Activated naive CD8-positive, alpha-beta T cell treated with anti-CD3 and anti-CD28 coated beads for 36 hours (primary cell): Measurements from ENCODE around the gene ABCC4. TPM values are rescaled to one million over a fixed set of nuclear protein-coding genes. Genes with fewer than 3 reads are reported as not detected.

Experiments
- DNase-seq: peaks from one replicate; pipeline ENCODE4 v3.0.0; 2021
- H3K27ac Mint-ChIP-seq: one replicate; pipeline ENCODE4 v1.8.0; 2022; ENCODE audit warnings: mild to moderate bottlenecking, moderate library complexity, mixed read lengths
- H3K27me3 Mint-ChIP-seq: one replicate; pipeline ENCODE4 v1.8.0; 2022; ENCODE audit warnings: mild to moderate bottlenecking, mixed read lengths
- H3K36me3 Mint-ChIP-seq: one replicate; pipeline ENCODE4 v1.8.0; 2021; ENCODE audit warnings: mild to moderate bottlenecking, mixed read lengths
- H3K4me1 Mint-ChIP-seq: one replicate; pipeline ENCODE4 v1.8.0; 2021; ENCODE audit warnings: mixed read lengths
- H3K4me3 Mint-ChIP-seq: one replicate; pipeline ENCODE4 v1.8.0; 2022; ENCODE audit warnings: mild to moderate bottlenecking, moderate library complexity, mixed read lengths
- H3K9me3 Mint-ChIP-seq: one replicate; pipeline ENCODE4 v1.8.0; 2022; ENCODE audit warnings: mixed read lengths
- total RNA-seq, 2 experiments: library from RNA; stranded (reverse); gene quantifications; one replicate each; pipeline ENCODE4 v1.2.3, GENCODE V29; 2021

Gene ABCC4
- total RNA-seq, 2 experiments from 2014 or later: 11.4 to 11.6 TPM

DNA sequence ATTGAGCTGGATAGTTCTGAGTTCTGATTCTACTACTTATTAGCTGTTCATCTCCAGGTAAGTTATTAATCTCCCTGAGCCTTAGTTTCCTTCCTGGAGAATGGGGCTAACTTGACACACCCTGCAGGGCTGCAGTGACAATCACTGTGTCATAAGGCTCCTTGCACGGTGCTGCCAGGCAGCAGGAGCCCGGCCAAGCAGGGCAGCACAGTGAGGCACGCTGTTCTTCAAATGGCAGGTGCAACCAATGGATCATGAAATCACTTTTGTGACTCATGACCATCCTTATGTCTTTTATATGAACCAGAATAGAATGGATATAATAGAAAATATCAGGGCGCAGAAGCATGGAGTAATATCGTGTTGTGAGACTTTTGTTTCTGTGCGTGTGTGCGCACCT, 242.6 kb downstream of the ABCC4 start:
- no peaks in the 10 kb centered on the region for H3K27me3 Mint-ChIP-seq
- H3K36me3 Mint-ChIP-seq: peaks cover 16% of the 10 kb centered on the region
- no peak for DNase-seq
- no peaks in the 10 kb centered on the region for H3K4me1 Mint-ChIP-seq
- H3K27ac Mint-ChIP-seq: no peak overlapping the region
- no peaks in the 10 kb centered on the region for H3K9me3 Mint-ChIP-seq
- H3K4me3 Mint-ChIP-seq: no peak overlapping the region

GRCh38 chr13:95056266-95056665, 245.0 kb downstream of the ABCC4 start:
- Mint-ChIP-seq H3K36me3 (peaks cover 12% of the 10 kb centered on the region), H3K9me3 (no peaks in the 10 kb centered on the region), H3K27me3 (no peaks in the 10 kb centered on the region), H3K27ac (no peak overlapping the region), H3K4me1 (peaks cover under 1% of the 10 kb centered on the region), H3K4me3 (no peak overlapping the region)
- DNase-seq: no peak

DNA sequence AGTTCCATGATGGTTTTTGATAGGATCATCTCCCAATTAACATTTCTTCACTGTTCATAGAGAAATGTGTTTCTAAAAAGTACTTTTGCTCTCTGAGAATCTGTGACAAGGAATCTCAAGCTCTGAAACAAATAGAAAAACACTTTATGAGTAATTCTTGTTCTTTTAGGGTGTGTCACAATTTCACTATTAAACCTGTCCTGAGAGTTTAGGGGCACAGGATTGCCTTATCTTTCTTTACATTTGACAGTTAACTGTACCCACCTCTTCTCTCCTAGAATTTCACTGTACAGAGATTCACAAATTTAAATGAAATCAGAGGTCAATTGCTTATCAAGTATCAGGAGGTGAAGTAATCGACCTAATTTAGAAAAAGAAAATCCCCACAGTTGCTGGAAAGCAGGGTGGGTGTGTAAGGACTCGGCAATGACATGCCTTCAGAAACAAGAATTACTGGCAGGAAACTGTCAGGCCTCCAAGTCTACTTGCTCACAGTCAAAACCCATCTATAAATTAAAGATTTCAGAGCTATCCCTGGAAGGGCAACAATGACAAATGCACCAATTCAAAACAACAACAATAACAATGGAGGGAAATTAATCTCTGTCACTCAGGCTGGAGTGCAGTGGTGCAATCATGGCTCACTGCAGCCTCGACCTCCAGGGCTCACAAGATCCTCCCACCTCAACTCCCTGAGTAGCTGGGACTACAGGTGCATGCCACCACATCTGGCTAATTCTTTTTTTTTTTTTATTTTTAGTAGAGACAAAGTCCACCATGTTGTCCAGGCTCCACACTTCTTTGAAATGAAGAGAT, 250.2 kb downstream of the ABCC4 start:
- H3K27me3 Mint-ChIP-seq: no peaks in the 10 kb centered on the region
- H3K36me3 Mint-ChIP-seq: peaks cover 22% of the 10 kb centered on the region
- peaks cover 18% of the 10 kb centered on the region for H3K4me1 Mint-ChIP-seq
- no peaks in the 10 kb centered on the region for H3K9me3 Mint-ChIP-seq
- no peak overlapping the region for H3K4me3 Mint-ChIP-seq
- H3K27ac Mint-ChIP-seq: peak overlapping the region; percentile 29
- DNase-seq: no peak

- peaks cover 18% of the 10 kb centered on the region for H3K4me1 Mint-ChIP-seq
- no peaks in the 10 kb centered on the region for H3K27me3 Mint-ChIP-seq
- DNase-seq: no peak
- no peak overlapping the region for H3K4me3 Mint-ChIP-seq
- no peaks in the 10 kb centered on the region for H3K9me3 Mint-ChIP-seq
- no peak overlapping the region for H3K27ac Mint-ChIP-seq
- peaks cover 22% of the 10 kb centered on the region for H3K36me3 Mint-ChIP-seq
Measured at GRCh38 chr13:95049772-95050171, 251.5 kb downstream of the ABCC4 start.

DNA sequence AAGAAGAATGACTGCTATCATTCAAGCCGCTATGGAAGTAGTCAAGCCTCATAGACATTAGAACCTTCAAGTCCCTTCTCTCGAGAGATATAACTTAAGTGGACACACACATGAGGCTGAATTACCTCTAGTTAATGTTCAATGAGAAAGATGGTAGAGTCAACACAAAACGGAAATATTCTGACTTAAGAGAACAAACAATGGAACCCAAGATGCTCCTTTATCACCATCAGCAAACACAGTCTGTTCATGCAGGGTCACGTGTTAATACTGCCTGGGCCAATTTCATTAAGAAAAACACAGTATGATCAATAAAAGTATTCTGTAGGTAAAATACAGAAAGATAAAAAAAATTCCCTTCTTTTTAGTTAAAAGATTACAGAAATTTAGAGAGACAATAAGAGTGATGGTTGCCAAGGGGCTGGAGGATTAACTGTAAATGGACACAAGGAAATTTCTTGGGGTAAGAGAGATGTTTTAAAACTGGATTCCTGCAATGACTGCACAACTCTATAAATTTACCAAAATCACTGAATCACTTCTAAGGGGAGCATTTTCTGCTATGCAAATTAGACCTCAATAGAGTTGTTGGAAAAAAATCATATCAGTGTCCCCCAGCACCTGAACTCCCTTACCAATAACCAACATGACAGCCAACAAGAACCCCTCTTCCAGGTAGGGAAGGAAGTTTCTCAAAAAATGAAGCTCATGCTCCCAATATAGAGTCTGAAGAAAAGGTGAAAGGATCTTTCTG, 256.6 kb downstream of the ABCC4 start:
- Mint-ChIP-seq H3K9me3 (no peaks in the 10 kb centered on the region), H3K4me3 (no peak overlapping the region), H3K4me1 (peaks cover under 1% of the 10 kb centered on the region), H3K36me3 (peaks cover 30% of the 10 kb centered on the region), H3K27ac (no peak overlapping the region), H3K27me3 (no peaks in the 10 kb centered on the region)
- DNase-seq: no peak

DNA sequence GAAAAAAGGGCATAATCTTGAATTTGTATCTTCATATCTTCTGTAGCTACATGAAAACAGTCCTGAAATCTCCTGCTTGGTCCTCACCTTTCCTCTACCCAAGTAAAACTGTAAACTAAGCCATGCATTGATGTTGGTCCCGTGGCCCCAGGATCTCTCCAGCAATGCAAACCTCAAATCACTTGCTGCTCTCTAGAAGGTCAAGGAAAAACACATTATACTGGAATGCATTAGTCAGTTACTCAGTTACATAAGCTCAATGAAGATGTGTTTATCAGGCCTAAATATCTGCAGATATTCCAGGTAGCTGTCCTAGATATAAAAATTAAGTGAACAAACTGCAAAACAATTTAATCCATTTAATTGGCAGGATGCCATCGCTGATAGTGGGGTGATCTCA, 261.8 kb downstream of the ABCC4 start:
- H3K27me3 Mint-ChIP-seq: no peaks in the 10 kb centered on the region
- H3K9me3 Mint-ChIP-seq: no peaks in the 10 kb centered on the region
- H3K4me1 Mint-ChIP-seq: no peaks in the 10 kb centered on the region
- no peak overlapping the region for H3K4me3 Mint-ChIP-seq
- H3K27ac Mint-ChIP-seq: no peak overlapping the region
- DNase-seq: no peak
- peaks cover 27% of the 10 kb centered on the region for H3K36me3 Mint-ChIP-seq

DNA sequence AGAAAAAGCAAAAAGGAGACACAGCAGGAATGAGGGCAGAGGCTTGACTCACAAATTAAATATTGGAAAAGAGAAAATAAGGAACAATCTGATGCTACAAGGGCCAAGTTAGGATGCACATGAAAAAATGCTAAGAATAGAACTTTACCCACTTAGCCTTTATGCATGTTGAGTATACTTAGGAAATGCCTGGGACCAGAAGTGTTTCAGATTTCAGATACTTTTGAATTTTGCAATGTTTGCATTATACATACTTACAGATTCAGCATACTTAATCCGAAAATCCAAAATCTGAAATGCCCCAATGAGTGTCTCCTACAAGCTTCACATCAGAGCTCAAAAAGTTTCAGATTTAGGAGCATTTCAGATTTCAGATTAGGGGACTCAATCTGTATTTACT, 262.3 kb downstream of the ABCC4 start:
- no peak overlapping the region for H3K4me3 Mint-ChIP-seq
- peaks cover 30% of the 10 kb centered on the region for H3K36me3 Mint-ChIP-seq
- H3K27me3 Mint-ChIP-seq: no peaks in the 10 kb centered on the region
- H3K9me3 Mint-ChIP-seq: no peaks in the 10 kb centered on the region
- H3K27ac Mint-ChIP-seq: no peak overlapping the region
- DNase-seq: no peak
- H3K4me1 Mint-ChIP-seq: peaks cover 3% of the 10 kb centered on the region

DNA sequence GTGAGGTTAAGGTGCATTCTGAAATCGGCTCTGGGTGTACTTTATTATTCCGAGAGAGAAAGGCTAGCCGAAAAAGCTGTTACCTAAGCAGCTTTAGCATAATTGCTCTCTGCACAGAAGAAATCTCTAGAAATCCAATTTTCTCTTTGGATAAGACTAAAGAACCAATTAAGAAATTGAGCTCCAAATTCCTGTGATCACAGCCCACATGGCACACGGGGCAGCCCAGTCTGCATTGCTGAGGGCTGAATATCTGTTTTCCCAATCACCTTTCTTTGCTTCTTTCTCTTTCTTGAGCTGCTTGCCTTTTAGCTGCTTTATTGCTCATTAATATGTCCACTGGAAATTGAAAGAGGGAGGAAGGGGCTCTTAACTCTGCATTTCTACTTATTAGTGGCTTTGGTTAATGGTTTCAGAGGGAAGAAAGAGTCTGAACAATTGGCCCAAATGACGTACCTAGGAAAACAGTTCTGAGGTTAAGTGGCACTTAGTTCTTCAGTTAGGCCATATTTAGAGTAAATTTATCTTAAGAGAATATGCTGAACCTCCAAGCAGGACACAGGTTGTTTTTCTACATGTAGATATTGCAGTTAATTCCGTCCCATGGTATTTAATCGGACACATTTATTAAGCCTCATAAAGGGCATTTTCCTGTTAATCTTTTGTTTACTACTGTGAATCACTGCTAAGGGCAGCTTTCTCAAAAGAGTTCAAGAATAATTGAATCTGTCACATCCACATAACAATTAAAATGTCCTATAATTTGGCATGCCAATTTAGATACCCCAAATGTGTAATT, 265.7 kb downstream of the ABCC4 start:
- peaks cover 6% of the 10 kb centered on the region for H3K4me1 Mint-ChIP-seq
- no peak overlapping the region for H3K27ac Mint-ChIP-seq
- DNase-seq: no peak

DNA sequence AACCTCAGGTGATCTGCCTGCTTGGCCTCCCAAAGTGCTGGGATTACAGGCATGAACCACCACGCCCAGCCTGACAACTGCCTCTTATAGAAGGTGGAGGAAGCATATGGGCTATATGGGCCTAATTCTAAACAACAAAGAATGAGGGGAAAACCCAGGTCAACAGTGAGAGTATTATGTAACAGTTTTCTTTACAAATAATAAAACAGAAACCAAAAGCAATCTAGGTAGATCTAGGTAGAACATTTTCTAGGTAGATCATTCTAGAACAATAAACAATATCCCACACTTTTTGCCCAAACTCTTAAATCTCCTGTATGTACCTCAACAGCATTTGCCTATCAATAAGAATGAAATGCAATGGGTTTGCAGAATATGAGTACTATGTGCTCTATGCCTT, 267.4 kb downstream of the ABCC4 start:
- H3K27ac Mint-ChIP-seq: peak overlapping the region; percentile 20
- no peaks in the 10 kb centered on the region for H3K27me3 Mint-ChIP-seq
- H3K4me3 Mint-ChIP-seq: no peak overlapping the region
- no peak for DNase-seq
- H3K9me3 Mint-ChIP-seq: no peaks in the 10 kb centered on the region
- peaks cover 20% of the 10 kb centered on the region for H3K36me3 Mint-ChIP-seq
- peaks cover 6% of the 10 kb centered on the region for H3K4me1 Mint-ChIP-seq

More for the DNA sequence above, 265.7 kb downstream of the ABCC4 start:
- Mint-ChIP-seq H3K9me3 (no peaks in the 10 kb centered on the region), H3K4me3 (no peak overlapping the region), H3K27me3 (no peaks in the 10 kb centered on the region), H3K36me3 (peaks cover 18% of the 10 kb centered on the region)

- H3K4me3 Mint-ChIP-seq: no peak overlapping the region
- no peak overlapping the region for H3K27ac Mint-ChIP-seq
- peaks cover 29% of the 10 kb centered on the region for H3K36me3 Mint-ChIP-seq
Measured at GRCh38 chr13:95032121-95032520, 269.1 kb downstream of the ABCC4 start.

DNA sequence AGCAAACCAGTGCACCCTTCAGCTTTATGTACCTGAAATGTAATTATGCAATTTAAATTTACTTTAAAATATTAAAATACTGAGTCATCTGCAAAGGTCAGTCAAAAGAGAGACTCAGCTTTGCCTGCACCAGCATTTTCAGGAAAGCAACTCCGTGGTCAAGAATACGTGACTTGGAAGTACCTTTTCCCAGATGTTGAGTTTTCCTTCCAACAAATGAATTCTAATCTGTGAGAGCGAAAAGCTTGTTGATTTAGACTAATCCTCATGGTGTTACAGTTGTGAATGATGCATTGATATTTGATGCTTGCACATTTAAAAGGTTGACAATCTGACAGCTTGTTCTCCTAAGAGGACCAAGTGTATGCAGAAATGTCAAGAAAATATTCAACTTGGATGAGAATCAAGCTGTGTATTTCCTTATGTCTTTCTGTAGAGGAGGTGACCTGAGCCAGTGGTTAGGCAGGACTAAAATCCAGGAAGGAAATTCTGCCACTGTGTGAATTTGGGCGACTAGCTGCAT, 270.4 kb downstream of the ABCC4 start:
- DNase-seq: no peak
- Mint-ChIP-seq H3K27me3 (no peaks in the 10 kb centered on the region), H3K4me1 (peaks cover 6% of the 10 kb centered on the region), H3K9me3 (peaks cover 11% of the 10 kb centered on the region), H3K4me3 (no peak overlapping the region), H3K36me3 (peaks cover 27% of the 10 kb centered on the region), H3K27ac (no peak overlapping the region)

More at GRCh38 chr13:95032121-95032520, 269.1 kb downstream of the ABCC4 start:
- Mint-ChIP-seq H3K9me3 (peaks cover 11% of the 10 kb centered on the region), H3K27me3 (no peaks in the 10 kb centered on the region), H3K4me1 (peaks cover 6% of the 10 kb centered on the region)
- no peak for DNase-seq

DNA sequence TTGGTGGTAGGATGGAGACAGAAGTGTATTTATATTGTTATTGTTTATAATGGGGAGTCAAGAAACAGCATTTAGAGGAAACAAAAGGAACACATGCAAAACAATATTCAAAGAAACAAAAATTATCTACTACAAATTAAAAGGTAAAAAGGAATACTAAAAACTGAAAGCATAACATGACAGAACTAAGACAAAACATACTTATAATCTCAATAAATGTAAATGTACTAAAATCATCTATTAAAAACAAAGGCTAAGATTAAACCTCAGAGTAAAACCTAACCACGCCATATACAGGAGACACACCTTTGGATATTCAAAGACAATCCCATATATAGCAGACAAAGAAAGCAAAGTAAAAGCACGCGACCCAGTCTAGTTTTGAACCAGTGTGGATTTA, 273.6 kb downstream of the ABCC4 start:
- H3K27me3 Mint-ChIP-seq: no peaks in the 10 kb centered on the region
- no peak overlapping the region for H3K27ac Mint-ChIP-seq
- no peak overlapping the region for H3K4me3 Mint-ChIP-seq
- peaks cover 29% of the 10 kb centered on the region for H3K36me3 Mint-ChIP-seq
- DNase-seq: no peak
- H3K4me1 Mint-ChIP-seq: no peaks in the 10 kb centered on the region
- H3K9me3 Mint-ChIP-seq: peaks cover 11% of the 10 kb centered on the region

DNA sequence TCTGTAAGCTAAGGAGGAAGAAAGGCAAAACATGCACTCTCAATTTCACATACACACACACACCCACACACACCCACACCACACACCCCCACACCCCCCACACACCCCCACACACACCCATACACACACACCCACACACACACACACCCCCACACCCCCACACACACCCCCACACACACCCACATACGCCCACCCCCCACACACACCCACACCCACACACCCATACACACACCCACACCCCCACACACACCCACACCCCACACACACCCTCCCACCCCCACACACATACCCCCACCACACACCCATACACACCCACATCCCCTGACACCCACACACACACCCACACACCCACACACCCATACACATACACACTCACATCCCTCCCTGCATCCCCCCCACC, 276.1 kb downstream of the ABCC4 start:
- H3K4me1 Mint-ChIP-seq: no peaks in the 10 kb centered on the region
- peaks cover 35% of the 10 kb centered on the region for H3K36me3 Mint-ChIP-seq
- H3K9me3 Mint-ChIP-seq: peaks cover 11% of the 10 kb centered on the region
- no peaks in the 10 kb centered on the region for H3K27me3 Mint-ChIP-seq
- no peak overlapping the region for H3K27ac Mint-ChIP-seq
- no peak overlapping the region for H3K4me3 Mint-ChIP-seq
- DNase-seq: no peak

DNA sequence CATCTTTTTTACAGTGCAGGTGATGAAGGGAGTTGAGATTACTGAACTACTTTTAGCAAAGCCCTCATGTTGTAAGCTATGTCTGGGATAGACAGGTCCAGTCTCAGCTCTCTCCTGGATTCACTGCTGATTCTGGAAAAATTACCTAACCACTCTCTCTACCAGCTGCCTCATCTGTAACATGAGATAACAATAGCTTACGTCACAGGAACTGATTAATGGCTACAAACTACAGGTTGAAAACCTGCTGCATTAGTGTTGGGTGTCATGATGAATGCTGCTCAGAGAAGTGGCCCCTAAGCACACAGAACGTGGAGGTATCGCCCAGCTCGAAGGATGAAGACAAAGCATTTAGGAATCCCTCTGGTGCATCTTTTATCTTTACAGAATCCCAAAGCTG, 277.8 kb downstream of the ABCC4 start:
- Mint-ChIP-seq H3K4me3 (no peak overlapping the region), H3K36me3 (peaks cover 32% of the 10 kb centered on the region), H3K27me3 (no peaks in the 10 kb centered on the region), H3K4me1 (no peaks in the 10 kb centered on the region), H3K9me3 (peaks cover 9% of the 10 kb centered on the region), H3K27ac (no peak overlapping the region)
- DNase-seq: no peak
